Measurements from ENCODE around the gene CCDC68. TPM values are rescaled to one million over a fixed set of nuclear protein-coding genes. Genes with fewer than 3 reads are reported as not detected.

Gene CCDC68
- total and polyA plus RNA-seq, 2 donors (not counting 3 experiments of a cell fraction or from before 2014, with no cell fraction given), result 0.72 to 1.0 TPM

DNA sequence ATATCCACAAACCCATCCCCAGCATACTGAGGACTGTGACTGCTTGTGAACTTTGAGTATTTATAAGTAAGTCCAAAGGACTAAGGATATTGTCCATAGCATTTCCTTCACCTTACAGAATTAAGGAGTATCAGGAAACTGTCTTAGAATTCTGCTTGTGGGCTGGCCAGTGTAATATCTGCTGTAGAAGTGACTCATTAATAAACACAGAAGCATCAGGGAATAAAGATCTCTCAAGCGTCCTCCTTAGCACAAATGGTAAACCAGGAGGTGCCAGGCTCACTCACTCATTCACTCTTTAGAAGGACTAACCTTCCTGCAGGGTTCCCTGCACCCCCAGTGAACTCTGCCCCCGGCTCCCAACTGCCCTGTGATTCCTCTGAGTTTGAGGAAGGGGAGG lies 31.0 kb downstream of the CCDC68 start:
- ChIA-PET CTCF (no interaction called here), POLR2A (no interaction called here)
- H3K9ac ChIP-seq (replicated peaks; ENCODE audit: extremely low read depth, insufficient read depth, low read length), result no peak overlapping the region
- H3K4me3 ChIP-seq (replicated peaks in 1 of 3; ENCODE audit: insufficient read depth in 1 of 3, low read depth in 1 of 3, low read length in 3 of 3), result no peak overlapping the region
- H3K9me3 ChIP-seq (replicated peaks; ENCODE audit: control insufficient read depth, insufficient read depth, low read length), result no peaks in the 10 kb centered on the region
- no peak for FAIRE-seq
- no peaks in the 10 kb centered on the region for H3K79me2 ChIP-seq (ENCODE audit: control insufficient read depth, insufficient read depth, low read length)
- TF ChIP-seq EZH2 (IDR thresholded peaks at IDR 0.05; ENCODE audit: borderline replicate concordance, low read depth, low read length, severe bottlenecking), result no peak
- no peak for TF ChIP-seq POLR2AphosphoS5 (IDR thresholded peaks at IDR 0.05; ENCODE audit: insufficient read depth, low read depth, low read length)
- TF ChIP-seq MYC (IDR thresholded peaks at IDR 0.05; ENCODE audit: low read depth, low read length), result no peak
- TF ChIP-seq POLR2A (IDR thresholded peaks at IDR 0.05; ENCODE audit: low read depth, low read length), result no peak
- TF ChIP-seq, protein P1, sequence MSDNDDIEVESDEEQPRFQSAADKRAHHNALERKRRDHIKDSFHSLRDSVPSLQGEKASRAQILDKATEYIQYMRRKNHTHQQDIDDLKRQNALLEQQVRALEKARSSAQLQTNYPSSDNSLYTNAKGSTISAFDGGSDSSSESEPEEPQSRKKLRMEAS (IDR thresholded peaks at IDR 0.05; ENCODE audit: insufficient read depth, insufficient read length), result no peak
- TF ChIP-seq, protein P2, sequence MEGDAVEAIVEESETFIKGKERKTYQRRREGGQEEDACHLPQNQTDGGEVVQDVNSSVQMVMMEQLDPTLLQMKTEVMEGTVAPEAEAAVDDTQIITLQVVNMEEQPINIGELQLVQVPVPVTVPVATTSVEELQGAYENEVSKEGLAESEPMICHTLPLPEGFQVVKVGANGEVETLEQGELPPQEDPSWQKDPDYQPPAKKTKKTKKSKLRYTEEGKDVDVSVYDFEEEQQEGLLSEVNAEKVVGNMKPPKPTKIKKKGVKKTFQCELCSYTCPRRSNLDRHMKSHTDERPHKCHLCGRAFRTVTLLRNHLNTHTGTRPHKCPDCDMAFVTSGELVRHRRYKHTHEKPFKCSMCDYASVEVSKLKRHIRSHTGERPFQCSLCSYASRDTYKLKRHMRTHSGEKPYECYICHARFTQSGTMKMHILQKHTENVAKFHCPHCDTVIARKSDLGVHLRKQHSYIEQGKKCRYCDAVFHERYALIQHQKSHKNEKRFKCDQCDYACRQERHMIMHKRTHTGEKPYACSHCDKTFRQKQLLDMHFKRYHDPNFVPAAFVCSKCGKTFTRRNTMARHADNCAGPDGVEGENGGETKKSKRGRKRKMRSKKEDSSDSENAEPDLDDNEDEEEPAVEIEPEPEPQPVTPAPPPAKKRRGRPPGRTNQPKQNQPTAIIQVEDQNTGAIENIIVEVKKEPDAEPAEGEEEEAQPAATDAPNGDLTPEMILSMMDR (IDR thresholded peaks at IDR 0.05; ENCODE audit: extremely low read depth in 1 of 2, insufficient read depth in 1 of 2, low read depth in 1 of 2, low read length in 2 of 2), result no peak
- no peak for TF ChIP-seq GATA2 (IDR thresholded peaks at IDR 0.05; ENCODE audit: insufficient read depth, insufficient read length, low read depth, low read length)
- TF ChIP-seq FOS (IDR thresholded peaks at IDR 0.05; ENCODE audit: borderline replicate concordance, insufficient read depth, low read length), result no peak
- TF ChIP-seq JUN (IDR thresholded peaks at IDR 0.05; ENCODE audit: borderline replicate concordance, insufficient read depth, insufficient read length, low read depth), result no peak
- no peaks in the 10 kb centered on the region for H3K27me3 ChIP-seq (ENCODE audit: control insufficient read depth in 2 of 2, insufficient read depth in 2 of 2, low read length in 2 of 2)
- dilution Hi-C loops (cut with MboI; ENCODE audit: extremely low pct_ligation_motif_present, low sequenced_read_pairs), result no loop called here
- DNase-seq (ENCODE audit: low read depth, low spot score), result no peak
- H3K9me1 ChIP-seq (replicated peaks; ENCODE audit: control insufficient read depth, extremely low read depth, insufficient read depth, low read length), result no peaks in the 10 kb centered on the region
- BruUV-seq (replicated peaks), result no TSS peak
- H3K36me3 ChIP-seq (ENCODE audit: control insufficient read depth in 2 of 2, extremely low read depth in 1 of 2, insufficient read depth in 2 of 2, low read length in 2 of 2), result no peaks in the 10 kb centered on the region
- H4K20me1 ChIP-seq (replicated peaks; ENCODE audit: control insufficient read depth, extremely low read depth, insufficient read depth, low read length), result no peaks in the 10 kb centered on the region
- no peak overlapping the region for H3K27ac ChIP-seq (ENCODE audit: insufficient read depth, low read depth, low read length)
- intact Hi-C loops (cut with micrococcal nuclease), result no loop called here
- no peak overlapping the region for H2AFZ ChIP-seq (ENCODE audit: low read depth, low read length)
- no peak overlapping the region for H3K4me2 ChIP-seq (ENCODE audit: insufficient read depth, low read length)
- H3K4me1 ChIP-seq (ENCODE audit: control insufficient read depth, extremely low read depth, insufficient read depth, low read length), result no peaks in the 10 kb centered on the region
